Liver (tissue), 9 donors: Measurements from ENCODE around the gene FBXO2. TPM values are rescaled to one million over a fixed set of nuclear protein-coding genes. Genes with fewer than 3 reads are reported as not detected.

Experiments
- DNase-seq: peaks from one replicate; pipeline ENCODE4 v3.0.0-alpha.2; 2017; ENCODE audit warnings: low spot score
- H3K27ac ChIP-seq, 2 donors: one replicate each; pipeline ENCODE4 v1.7.0; 2013; ENCODE audit warnings: inconsistent platforms in 2 of 2, low read length in 2 of 2, control low read depth in 1 of 2, low read depth in 1 of 2, mild to moderate bottlenecking in 1 of 2
- H3K27me3 ChIP-seq, 4 donors: one replicate each; pipeline versions ENCODE4 v1.6.1 to v1.7.0; 2013; ENCODE audit warnings: low read length in 3 of 4, inconsistent platforms in 1 of 4, mild to moderate bottlenecking in 1 of 4, moderate library complexity in 1 of 4; ENCODE audit not compliant: control insufficient read depth in 4 of 4, insufficient read depth in 4 of 4
- H3K36me3 ChIP-seq, 4 donors: one replicate each; pipeline versions ENCODE4 v1.6.1 to v1.7.0; 2013; ENCODE audit warnings: low read length in 3 of 4, mild to moderate bottlenecking in 3 of 4, low read depth in 1 of 4, moderate library complexity in 1 of 4; ENCODE audit not compliant: control insufficient read depth in 4 of 4, insufficient read depth in 3 of 4
- H3K4me1 ChIP-seq, 4 donors: one replicate each; pipeline versions ENCODE4 v1.6.1 to v1.7.0; 2013; ENCODE audit warnings: low read length in 3 of 4, mild to moderate bottlenecking in 3 of 4, moderate library complexity in 1 of 4; ENCODE audit not compliant: control insufficient read depth in 4 of 4, insufficient read depth in 4 of 4
- H3K4me3 ChIP-seq, 3 donors: one replicate each; pipeline versions ENCODE4 v1.6.1 to v1.7.0; 2013; ENCODE audit warnings: low read length in 3 of 3, control low read depth in 1 of 3, low read depth in 1 of 3, mild to moderate bottlenecking in 1 of 3
- H3K9ac ChIP-seq, 2 donors: one replicate each; pipeline ENCODE4 v1.7.0; 2013; ENCODE audit warnings: low read length in 2 of 2, mild to moderate bottlenecking in 2 of 2, moderate library complexity in 2 of 2, control low read depth in 1 of 2, low read depth in 1 of 2
- H3K9me3 ChIP-seq, 4 donors: one replicate each; pipeline versions ENCODE4 v1.6.1 to v1.7.0; 2013; ENCODE audit warnings: low read length in 3 of 4; ENCODE audit not compliant: control insufficient read depth in 4 of 4
- ATF3 ChIP-seq: IDR thresholded peaks from 2 replicates; pipeline ENCODE4 v1.6.1; 2016; ENCODE audit warnings: antibody characterized with exemption
- CTCF ChIP-seq: fragments of 150-350 bp; IDR thresholded peaks from 2 replicates; pipeline ENCODE4 v1.5.1; 2017; ENCODE audit warnings: improper control_type of control experiment, low read depth, low read length; ENCODE audit not compliant: missing input control
- EGR1 ChIP-seq, 2 donors: IDR thresholded peaks; 2 replicates each; pipeline ENCODE4 v1.6.1; 2016 to 2018; ENCODE audit warnings: antibody characterized with exemption in 2 of 2, low read depth in 2 of 2
- FOXA1 ChIP-seq: IDR thresholded peaks from 2 replicates; pipeline ENCODE4 v1.6.1; 2016; ENCODE audit warnings: antibody characterized with exemption
- FOXA2 ChIP-seq: IDR thresholded peaks from 2 replicates; pipeline ENCODE4 v1.6.1; 2016; ENCODE audit warnings: antibody characterized with exemption
- GABPA ChIP-seq, 2 donors: IDR thresholded peaks in 1 of 2; conservative IDR thresholded peaks in 1 of 2; 2 replicates each; pipeline ENCODE4 v1.6.1; 2016; ENCODE audit warnings: antibody characterized with exemption in 2 of 2, mild to moderate bottlenecking in 1 of 2, moderate library complexity in 1 of 2
- HNF4A ChIP-seq, 2 donors: conservative IDR thresholded peaks; 2 replicates each; pipeline ENCODE4 v1.6.1; 2016; ENCODE audit warnings: antibody characterized with exemption in 2 of 2, mild to moderate bottlenecking in 2 of 2
- HNF4G ChIP-seq: IDR thresholded peaks from 2 replicates; pipeline ENCODE4 v1.6.1; 2016; ENCODE audit warnings: antibody characterized with exemption
- JUND ChIP-seq, 2 donors: IDR thresholded peaks; 2 replicates each; pipeline ENCODE4 v1.6.1; 2016; ENCODE audit warnings: antibody characterized with exemption in 2 of 2
- MAX ChIP-seq: IDR thresholded peaks from 2 replicates; pipeline ENCODE4 v1.6.1; 2016; ENCODE audit warnings: antibody characterized with exemption
- NR2F2 ChIP-seq: IDR thresholded peaks from 2 replicates; pipeline ENCODE4 v1.6.1; 2016; ENCODE audit warnings: antibody characterized with exemption
- RAD21 ChIP-seq, 2 donors: IDR thresholded peaks; 2 replicates each; pipeline ENCODE4 v1.6.1; 2016; ENCODE audit warnings: antibody characterized with exemption in 2 of 2, mild to moderate bottlenecking in 2 of 2
- REST ChIP-seq: IDR thresholded peaks from 2 replicates; pipeline ENCODE4 v1.6.1; 2016; ENCODE audit warnings: antibody characterized with exemption, mild to moderate bottlenecking
- RXRA ChIP-seq, 2 donors: IDR thresholded peaks; 2 replicates each; pipeline ENCODE4 v1.6.1; 2017 to 2018; ENCODE audit warnings: antibody characterized with exemption in 2 of 2, mild to moderate bottlenecking in 1 of 2
- SP1 ChIP-seq: IDR thresholded peaks from 2 replicates; pipeline ENCODE4 v1.6.1; 2018; ENCODE audit warnings: antibody characterized with exemption, mild to moderate bottlenecking
- TAF1 ChIP-seq: conservative IDR thresholded peaks from 2 replicates; pipeline ENCODE4 v1.6.1; 2016; ENCODE audit warnings: antibody characterized with exemption, mild to moderate bottlenecking
- YY1 ChIP-seq: IDR thresholded peaks from 2 replicates; pipeline ENCODE4 v1.6.1; 2016; ENCODE audit warnings: antibody characterized with exemption, mild to moderate bottlenecking
- ZBTB33 ChIP-seq: IDR thresholded peaks from 2 replicates; pipeline ENCODE4 v1.6.1; 2016; ENCODE audit warnings: antibody characterized with exemption
- WGBS: extraction: QIAGEN DNeasy Blood & Tissue Kit; methylation state at CpG from one replicate; pipeline ENCODE4 v1.1.7; 2013; 5-methylcytosine and 5-hydroxymethylcytosine counted together
- polyA plus RNA-seq, 2 donors: library from polyadenylated mRNA; stranded (reverse) in 1 of 2; unstranded in 1 of 2; fragments of 200-250 nt in 1 of 2; fragments of >200 nt in 1 of 2; fragmentation: Nextera tagmentation in 1 of 2; extraction: Ambion mirVana in 1 of 2; gene quantifications; one replicate each; pipeline versions ENCODE4 v1.2.1 to v1.2.3, GENCODE V29; 2013 to 2015
- total RNA-seq, 2 donors: library from RNA; depleted of rRNA; stranded (reverse); fragments of >200 nt; gene quantifications; one replicate each; pipeline ENCODE4 v1.2.3, GENCODE V29; 2014
- donor health status: healthy.
- donor health status: healthy.
- donor health status: healthy.
- donor health status: healthy.
- donor health status: healthy.

The FBXO2 gene
- total and polyA plus RNA-seq, 4 donors: 1.7 to 20.9 (median 4.0) TPM

GRCh38 chr1:11682799-11683198 is 28.6 kb upstream of the FBXO2 start:
- DNase-seq: no peak
- no peak overlapping the region for H3K9ac ChIP-seq
- TF ChIP-seq FOXA1 (no peak), EGR1 (IDR thresholded peaks at IDR 0.05; ENCODE audit: low read depth in 2 of 2) (no peak)
- H3K36me3 ChIP-seq: no peaks in the 10 kb centered on the region
- no peaks in the 10 kb centered on the region for H3K27me3 ChIP-seq
- H3K4me3 ChIP-seq: no peak overlapping the region
- H3K4me1 ChIP-seq: peaks cover 2 to 18% (median 11%) of the 10 kb centered on the region in 4 donors
- H3K27ac ChIP-seq: no peak overlapping the region
- 80% methylated on average over 1 of the region's 1 CpG for WGBS
- H3K9me3 ChIP-seq: no peaks in the 10 kb centered on the region

- Histone ChIP-seq H3K4me3 (no peak overlapping the region), H3K27me3 (no peaks in the 10 kb centered on the region), H3K36me3 (no peaks in the 10 kb centered on the region), H3K9me3 (no peaks in the 10 kb centered on the region), H3K4me1 (peaks cover 2 to 18% (median 12%) of the 10 kb centered on the region in 4 donors), H3K27ac (no peak overlapping the region), H3K9ac (no peak overlapping the region)
- TF ChIP-seq HNF4A (conservative IDR thresholded peaks at IDR 0.05): peak in 1 of 2 donors; percentile 28
- no peak for TF ChIP-seq TAF1
- no peak for TF ChIP-seq RXRA (IDR thresholded peaks at IDR 0.05)
- TF ChIP-seq GABPA (IDR thresholded peaks at IDR 0.05 in 1 of 2, conservative IDR thresholded peaks at IDR 0.05 in 1 of 2): no peak
- no peak for TF ChIP-seq EGR1 (IDR thresholded peaks at IDR 0.05; ENCODE audit: low read depth in 2 of 2)
- no peak for TF ChIP-seq MAX
- no peak for TF ChIP-seq ATF3
- WGBS: 28% methylated on average over 7 of the region's 7 CpGs
- DNase-seq: no peak
Observed at GRCh38 chr1:11682287-11682771, 28.1 kb upstream of the FBXO2 start.

- TF ChIP-seq ZBTB33: no peak
- TF ChIP-seq TAF1: no peak
- TF ChIP-seq YY1: peak; percentile 36
- TF ChIP-seq SP1: peak; percentile 43
- TF ChIP-seq REST: no peak
- peak in 1 of 2 donors; percentile 18 for TF ChIP-seq GABPA (IDR thresholded peaks at IDR 0.05 in 1 of 2, conservative IDR thresholded peaks at IDR 0.05 in 1 of 2)
- TF ChIP-seq RXRA (IDR thresholded peaks at IDR 0.05): peak in 1 of 2 donors; percentile 37
- no peak for TF ChIP-seq RAD21 (IDR thresholded peaks at IDR 0.05)
- no peak for TF ChIP-seq ATF3
- no peak for TF ChIP-seq JUND (IDR thresholded peaks at IDR 0.05)
- TF ChIP-seq FOXA2: no peak
- no peak for TF ChIP-seq FOXA1
- no peak for TF ChIP-seq HNF4G
- no peak for TF ChIP-seq MAX
- no peak for TF ChIP-seq NR2F2
- TF ChIP-seq CTCF: no peak
- peak; percentile 85 to 93 for TF ChIP-seq EGR1 (IDR thresholded peaks at IDR 0.05; ENCODE audit: low read depth in 2 of 2)
- TF ChIP-seq HNF4A (conservative IDR thresholded peaks at IDR 0.05): peak in 1 of 2 donors; percentile 12
- peak within 1 kb of the TSS; percentile 42 to 79 (median 70) for H3K4me3 ChIP-seq
- H3K27me3 ChIP-seq: no peaks in the 10 kb centered on the region
- under 1% methylated on average over 71 of the region's 71 CpGs for WGBS
- H3K9me3 ChIP-seq: no peaks in the 10 kb centered on the region
- H3K36me3 ChIP-seq: no peaks in the 10 kb centered on the region
- peak within 1 kb of the TSS; percentile 77 to 89 for H3K27ac ChIP-seq
- H3K9ac ChIP-seq: peak within 1 kb of the TSS; percentile 26 to 77
- peak; percentile 89 for DNase-seq
- H3K4me1 ChIP-seq: peaks cover 5 to 27% (median 18%) of the 10 kb centered on the region in 4 donors
Observed at GRCh38 chr1:11681071-11681771, 27.0 kb upstream of the FBXO2 start, which contains the start of gene MAD2L2. MAD2L2 (minus strand) TSS chr1:11681148; CDS start chr1:11680601, 547 bp downstream.
